ENCODE measurements around the gene GDPD3.

The GDPD3 gene

DNA sequence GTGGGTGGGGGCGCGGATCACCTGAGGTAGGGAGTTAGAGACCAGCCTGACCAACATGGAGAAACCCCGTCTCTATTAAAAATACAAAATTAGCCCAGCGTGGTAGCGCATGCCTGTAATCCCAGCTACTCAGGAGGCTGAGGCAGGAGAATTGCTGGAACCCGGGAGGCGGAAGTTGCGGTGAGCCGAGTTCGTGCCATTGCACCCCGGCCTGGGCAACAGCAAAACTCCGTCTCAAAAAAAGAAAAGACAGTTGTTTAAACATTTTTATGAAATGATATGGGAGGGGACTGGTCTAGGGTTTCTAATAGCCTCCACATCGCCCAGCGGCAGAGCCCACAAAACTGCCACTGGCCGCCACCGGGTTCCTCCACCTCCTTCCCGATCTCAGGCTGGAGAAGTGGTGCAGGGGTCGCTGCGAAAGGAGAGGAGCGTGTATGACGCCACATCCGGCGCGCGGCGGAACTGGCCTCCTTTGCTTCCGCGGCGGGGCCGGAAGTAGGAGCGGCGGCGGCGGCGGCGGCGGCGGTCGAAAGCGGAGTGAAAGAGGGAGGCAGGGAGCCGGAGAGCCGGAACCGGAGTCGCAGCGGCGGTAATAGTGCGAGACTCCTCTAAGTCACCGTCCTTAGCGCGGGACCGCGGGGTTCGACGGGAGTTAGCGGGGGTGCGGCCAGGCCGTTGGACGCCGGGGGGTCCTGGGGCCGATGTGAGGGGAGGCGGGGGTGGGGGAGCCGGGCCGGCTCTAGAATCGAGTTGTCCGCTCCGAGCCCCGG, 37.6 kb downstream of the GDPD3 start, which contains the start of gene PPP4C:
Gene PPP4C, plus strand, starts transcription at position 492 of the 773 bp plus-strand sequence. CDS start 384 bp downstream, outside the sequence.
- peak; percentile 57 to 85 for DNase-seq

DNA sequence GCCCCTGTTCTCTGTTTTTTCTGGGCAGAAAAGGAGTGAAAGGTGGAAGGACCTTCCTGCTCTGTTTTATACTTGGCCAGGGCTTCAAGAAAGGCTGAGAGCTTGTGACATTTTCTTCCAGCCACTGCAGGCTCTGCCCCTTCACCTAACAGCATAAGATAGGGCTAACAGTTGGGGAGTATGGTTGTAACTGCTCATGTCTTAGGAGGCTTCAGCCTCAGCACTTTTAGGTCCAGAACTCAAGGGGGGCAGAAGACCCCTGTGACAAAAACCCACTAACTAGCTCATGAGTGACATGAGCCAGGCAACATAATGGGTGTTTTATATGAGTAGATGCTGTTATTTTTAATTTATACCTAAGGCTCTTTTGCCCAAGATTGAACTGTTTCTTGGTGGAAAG, 42.8 kb downstream of the GDPD3 start:
- DNase-seq: no peak

- no peak for DNase-seq
Observed at GRCh38 chr16:30069611-30070462, 43.5 kb downstream of the GDPD3 start.

DNA sequence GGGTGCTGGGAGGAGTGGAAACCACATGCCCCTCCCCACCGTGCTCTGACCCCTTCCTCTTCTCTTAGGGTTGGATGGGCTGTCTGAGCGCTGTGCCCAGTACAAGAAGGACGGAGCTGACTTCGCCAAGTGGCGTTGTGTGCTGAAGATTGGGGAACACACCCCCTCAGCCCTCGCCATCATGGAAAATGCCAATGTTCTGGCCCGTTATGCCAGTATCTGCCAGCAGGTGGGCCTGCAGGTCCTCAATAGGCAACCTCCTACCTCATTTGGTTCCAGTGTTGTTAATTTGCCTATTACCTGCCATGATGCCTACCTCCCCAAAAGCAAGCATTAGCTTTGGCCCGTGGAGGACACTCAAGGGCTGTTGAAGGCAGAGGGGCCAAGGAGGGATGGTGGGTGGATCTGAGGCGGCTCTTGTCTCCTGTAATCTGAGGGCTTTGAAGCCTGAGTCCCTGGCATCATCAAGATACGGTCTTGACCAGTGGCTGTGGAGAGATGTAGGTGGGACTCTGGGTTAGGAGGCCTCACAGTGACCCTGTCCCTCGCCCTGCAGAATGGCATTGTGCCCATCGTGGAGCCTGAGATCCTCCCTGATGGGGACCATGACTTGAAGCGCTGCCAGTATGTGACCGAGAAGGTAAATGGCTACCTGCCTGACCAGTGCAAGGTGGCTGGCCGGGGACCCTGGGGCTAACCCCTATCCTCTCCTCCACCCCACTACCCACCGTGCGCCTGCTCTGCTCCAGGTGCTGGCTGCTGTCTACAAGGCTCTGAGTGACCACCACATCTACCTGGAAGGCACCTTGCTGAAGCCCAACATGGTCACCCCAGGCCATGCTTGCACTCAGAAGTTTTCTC, 44.4 kb downstream of the GDPD3 start:
- DNase-seq: no peak

GRCh38 chr16:30068333-30068732, 45.0 kb downstream of the GDPD3 start:
- no peak for DNase-seq

GRCh38 chr16:30067584-30067916, 45.8 kb downstream of the GDPD3 start:
- DNase-seq: no peak

DNA sequence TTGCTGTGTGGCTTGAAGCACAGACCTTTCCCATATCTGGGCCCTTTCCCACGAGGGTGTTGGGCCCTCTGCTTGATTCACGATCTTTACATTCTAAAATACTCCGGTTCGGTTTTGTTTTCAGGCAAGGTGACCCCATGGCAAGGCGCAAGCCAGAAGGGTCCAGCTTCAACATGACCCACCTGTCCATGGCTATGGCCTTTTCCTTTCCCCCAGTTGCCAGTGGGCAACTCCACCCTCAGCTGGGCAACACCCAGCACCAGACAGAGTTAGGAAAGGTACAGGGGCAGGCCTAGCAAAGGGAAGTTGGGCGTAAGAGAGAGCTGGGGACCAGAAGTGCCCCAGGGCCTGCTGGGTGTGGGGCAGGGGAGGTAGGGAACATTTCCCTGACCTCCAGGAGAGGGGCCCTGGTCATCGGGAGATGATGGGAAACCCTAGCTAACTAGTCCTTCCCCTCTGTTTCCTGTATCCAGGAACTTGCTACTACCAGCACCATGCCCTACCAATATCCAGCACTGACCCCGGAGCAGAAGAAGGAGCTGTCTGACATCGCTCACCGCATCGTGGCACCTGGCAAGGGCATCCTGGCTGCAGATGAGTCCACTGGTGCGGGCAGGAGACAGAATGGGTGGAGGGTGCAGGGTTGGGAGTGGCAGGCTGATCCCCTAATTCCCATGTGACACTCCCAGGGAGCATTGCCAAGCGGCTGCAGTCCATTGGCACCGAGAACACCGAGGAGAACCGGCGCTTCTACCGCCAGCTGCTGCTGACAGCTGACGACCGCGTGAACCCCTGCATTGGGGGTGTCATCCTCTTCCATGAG, 46.4 kb downstream of the GDPD3 start:
- DNase-seq: no peak

GRCh38 chr16:30065943-30066760, 47.2 kb downstream of the GDPD3 start:
- no peak for DNase-seq

DNA sequence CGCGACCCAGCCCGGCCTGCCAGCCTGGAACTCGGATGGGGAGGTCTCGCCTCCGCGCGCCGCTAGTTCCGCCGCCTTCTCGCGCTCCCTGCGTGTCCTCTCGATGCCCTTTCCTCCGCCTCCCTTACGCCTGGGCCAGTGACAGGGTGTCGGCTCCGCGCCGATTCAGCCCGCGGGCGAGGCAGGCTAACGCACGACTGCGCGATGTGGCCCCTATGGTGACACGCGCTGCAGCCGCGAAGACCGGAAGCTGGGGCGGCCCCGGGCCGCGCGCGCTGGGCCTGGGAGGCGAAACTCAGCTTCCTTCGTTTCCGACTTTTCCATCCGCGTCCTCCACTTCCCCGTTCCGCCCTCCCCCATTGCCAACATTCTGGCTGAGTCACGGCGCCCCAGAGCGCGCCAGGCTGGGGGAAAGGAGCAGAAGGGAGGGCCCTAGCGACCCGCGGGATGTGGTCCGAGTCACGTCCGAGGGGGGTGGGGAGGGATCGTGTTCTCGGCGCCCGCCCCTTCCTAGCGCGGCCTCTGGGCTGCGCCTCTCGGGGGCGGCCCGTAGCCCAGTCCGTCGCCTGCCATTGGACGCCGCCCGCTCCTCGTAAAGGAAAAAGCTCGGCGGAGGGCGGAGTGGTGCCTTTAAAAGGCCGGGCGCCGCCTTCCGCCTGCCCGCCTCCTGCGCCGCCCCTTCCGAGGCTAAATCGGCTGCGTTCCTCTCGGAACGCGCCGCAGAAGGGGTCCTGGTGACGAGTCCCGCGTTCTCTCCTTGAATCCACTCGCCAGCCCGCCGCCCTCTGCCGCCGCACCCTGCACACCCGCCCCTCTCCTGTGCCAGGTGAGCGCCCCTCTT, 48.0 kb downstream of the GDPD3 start, which contains the start of gene ALDOA:
Gene ALDOA, plus strand, starts transcription at position 659 of the 841 bp plus-strand sequence. CDS start 1,138 bp downstream, outside the sequence.
- DNase-seq: peak; percentile 89 to 97

GRCh38 chr16:30064729-30065101, 48.6 kb downstream of the GDPD3 start:
- DNase-seq: no peak

- peak; percentile 45 to 54 for DNase-seq
Observed at GRCh38 chr16:30063893-30064728, 49.2 kb downstream of the GDPD3 start.

DNA sequence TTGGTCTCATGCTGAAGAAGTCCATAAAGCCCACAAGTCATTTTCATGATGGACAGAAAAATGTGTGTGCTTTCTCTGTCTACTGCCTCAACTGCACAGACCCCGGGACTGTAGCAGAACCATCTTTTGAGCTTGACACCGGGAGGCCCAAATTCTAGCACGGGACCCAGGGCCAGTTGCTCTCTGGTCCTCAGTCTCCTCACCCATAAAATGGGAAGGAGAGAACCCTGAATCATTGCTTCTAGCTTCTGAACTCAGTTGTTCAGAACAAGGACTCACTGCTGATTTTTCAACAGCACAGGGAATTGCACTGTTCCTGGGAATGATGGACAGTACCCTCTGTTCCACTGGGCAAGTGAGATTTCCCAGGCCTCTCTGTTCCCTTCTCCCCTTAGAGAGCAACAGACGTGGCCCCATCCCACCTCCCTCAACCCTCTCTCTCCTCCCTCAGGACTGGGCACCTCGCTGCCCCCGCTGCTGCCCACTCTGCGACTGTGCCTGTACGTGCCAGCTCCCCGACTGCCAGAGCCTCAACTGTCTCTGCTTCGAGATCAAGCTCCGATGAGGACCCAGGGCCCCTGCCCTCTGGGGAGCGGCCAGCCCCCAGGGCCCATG, 50.0 kb downstream of the GDPD3 start:
- no peak for DNase-seq

DNA sequence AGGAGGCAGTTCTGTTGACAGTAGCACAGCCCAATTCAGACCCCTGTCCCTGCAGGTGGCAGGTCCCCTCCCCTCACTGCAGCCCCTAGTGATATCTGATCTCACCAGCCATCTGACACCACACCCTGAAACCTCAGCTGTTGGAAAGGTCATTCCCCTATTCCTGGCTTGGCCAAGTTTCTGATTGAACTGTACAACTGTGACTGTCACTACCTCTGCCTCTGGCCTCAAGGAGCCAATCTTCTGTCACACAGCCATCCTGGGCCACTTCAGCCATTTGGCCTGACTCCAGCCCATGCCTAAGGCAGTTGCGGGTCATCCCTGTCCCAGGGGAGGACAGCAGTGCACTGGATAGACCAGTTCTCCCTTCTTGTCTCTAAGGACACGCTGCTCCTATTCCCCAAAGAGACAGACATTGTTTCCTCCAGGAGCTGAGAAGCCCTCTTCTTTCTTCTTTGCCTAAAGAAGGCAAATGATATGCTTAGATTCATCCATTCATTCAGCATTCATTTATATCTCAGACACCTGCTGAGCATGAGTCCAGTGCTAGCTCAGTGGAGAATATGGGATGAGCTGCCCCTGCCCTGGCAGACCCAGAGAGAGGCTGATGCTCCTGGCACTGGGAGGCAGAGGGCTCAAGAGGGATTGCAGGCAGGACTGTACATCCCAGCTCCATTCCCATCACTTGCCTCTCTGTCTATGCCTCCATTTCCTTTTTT, 52.3 kb downstream of the GDPD3 start:
- DNase-seq: no peak

- DNase-seq: no peak
Observed at GRCh38 chr16:30060346-30060745, 53.0 kb downstream of the GDPD3 start.

DNA sequence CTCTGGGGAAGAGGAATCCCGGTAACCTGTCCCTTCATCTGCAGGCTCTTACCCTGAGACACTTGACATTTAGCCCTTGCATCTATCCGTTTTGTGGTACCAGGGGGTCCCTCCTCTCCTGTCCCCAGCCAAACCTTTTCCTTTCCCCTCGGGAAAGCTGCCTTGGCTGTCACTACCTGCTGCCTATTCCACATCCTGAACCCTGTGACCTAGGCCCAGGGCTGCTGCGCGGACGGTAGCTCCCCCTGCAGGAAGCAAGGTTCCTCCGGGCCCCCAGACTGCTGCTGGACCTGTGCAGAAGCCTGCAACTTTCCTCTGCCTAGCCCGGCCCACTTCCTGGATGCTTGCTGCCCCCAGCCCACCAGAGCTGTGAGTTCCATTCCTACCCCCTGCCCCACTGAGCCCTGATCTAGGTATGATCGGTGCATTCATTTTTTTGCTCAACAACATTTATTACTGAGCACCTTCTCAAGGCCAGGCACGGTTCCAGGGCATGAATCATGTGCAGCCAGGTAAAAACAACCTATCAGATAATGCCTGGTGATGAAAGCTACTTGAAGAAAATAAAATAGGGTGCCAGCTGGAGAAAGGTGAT, 58.3 kb downstream of the GDPD3 start:
- DNase-seq: no peak

All from NCI-H446 (cell line).